Stimulated activated naive CD8-positive, alpha-beta T cell treated with anti-CD3 and anti-CD28 coated beads, Interleukin-15, Interleukin-2, amounts not matched to agents 100 ng/mL and 50 ng/mL, for 24 hours (primary cell): ENCODE measurements around the gene CACNA1H.
A peak's percentile ranks its signal among the peaks of the same experiment; 100 is the strongest.

Experiments
- H3K27ac Mint-ChIP-seq: one replicate; pipeline ENCODE4 v1.8.0; 2021; ENCODE audit warnings: mild to moderate bottlenecking, mixed read lengths
- H3K27me3 Mint-ChIP-seq: one replicate; pipeline ENCODE4 v1.8.0; 2021; ENCODE audit warnings: mixed read lengths
- H3K36me3 Mint-ChIP-seq: one replicate; pipeline ENCODE4 v1.8.0; 2021; ENCODE audit warnings: low read depth, mixed read lengths
- H3K4me1 Mint-ChIP-seq: one replicate; pipeline ENCODE4 v1.8.0; 2021; ENCODE audit warnings: low read depth, mixed read lengths
- H3K4me3 Mint-ChIP-seq: one replicate; pipeline ENCODE4 v1.8.0; 2021; ENCODE audit warnings: mild to moderate bottlenecking, mixed read lengths
- H3K9me3 Mint-ChIP-seq: one replicate; pipeline ENCODE4 v1.8.0; 2021; ENCODE audit warnings: mixed read lengths

The CACNA1H gene

DNA sequence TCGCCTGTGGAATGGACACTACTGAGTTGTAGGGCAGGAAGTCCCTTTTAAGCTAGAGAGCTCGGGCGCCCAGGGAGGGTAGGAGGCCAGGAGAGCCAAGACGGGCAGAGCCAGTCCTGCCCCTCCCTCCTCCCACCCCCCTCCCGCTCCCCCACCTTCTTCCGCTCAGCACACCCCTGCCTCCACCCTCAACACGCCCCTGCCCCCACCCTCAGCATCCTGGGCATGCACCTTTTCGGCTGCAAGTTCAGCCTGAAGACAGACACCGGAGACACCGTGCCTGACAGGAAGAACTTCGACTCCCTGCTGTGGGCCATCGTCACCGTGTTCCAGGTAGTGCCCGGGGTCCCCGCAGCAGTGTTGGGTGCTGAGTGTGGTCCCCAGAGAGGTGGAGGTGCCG is 53.9 kb downstream of the CACNA1H start:
- Mint-ChIP-seq H3K36me3 (no peaks in the 10 kb centered on the region), H3K4me3 (no peak overlapping the region), H3K9me3 (no peaks in the 10 kb centered on the region), H3K4me1 (no peaks in the 10 kb centered on the region), H3K27me3 (no peaks in the 10 kb centered on the region), H3K27ac (no peak overlapping the region)

DNA sequence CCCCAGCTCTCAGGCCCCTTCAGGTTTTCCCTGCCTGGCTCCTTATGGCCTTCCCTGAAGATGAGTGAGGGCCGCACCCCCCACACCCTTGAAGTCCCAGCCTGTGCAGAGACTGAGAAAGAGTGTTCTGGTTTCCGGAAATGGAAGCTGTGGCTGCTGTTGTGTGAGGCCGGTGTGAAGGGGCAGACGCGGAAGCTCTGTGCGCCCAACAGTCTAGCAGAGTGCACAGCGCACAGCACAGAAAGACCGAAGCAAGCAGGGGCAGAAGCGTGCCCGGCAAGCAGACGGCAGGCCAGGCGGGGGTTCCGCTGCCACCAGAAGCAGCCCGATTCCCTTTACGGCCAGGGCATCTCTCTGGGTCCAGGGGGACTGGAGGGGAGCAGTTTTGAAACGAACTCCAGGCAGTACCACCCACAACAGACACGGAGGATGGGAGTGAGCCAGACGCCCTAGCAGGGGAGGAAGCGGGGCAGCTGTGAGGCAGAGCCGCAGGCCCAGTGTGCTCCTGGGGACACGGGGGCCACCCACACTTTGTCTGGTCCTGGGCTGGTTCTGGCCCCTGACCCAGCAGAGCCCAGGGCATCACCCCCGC is 55.4 kb downstream of the CACNA1H start:
- H3K4me3 Mint-ChIP-seq, result peak overlapping the region; percentile 9
- no peaks in the 10 kb centered on the region for H3K9me3 Mint-ChIP-seq
- no peak overlapping the region for H3K27ac Mint-ChIP-seq
- no peaks in the 10 kb centered on the region for H3K36me3 Mint-ChIP-seq
- H3K4me1 Mint-ChIP-seq, result no peaks in the 10 kb centered on the region
- no peaks in the 10 kb centered on the region for H3K27me3 Mint-ChIP-seq

DNA sequence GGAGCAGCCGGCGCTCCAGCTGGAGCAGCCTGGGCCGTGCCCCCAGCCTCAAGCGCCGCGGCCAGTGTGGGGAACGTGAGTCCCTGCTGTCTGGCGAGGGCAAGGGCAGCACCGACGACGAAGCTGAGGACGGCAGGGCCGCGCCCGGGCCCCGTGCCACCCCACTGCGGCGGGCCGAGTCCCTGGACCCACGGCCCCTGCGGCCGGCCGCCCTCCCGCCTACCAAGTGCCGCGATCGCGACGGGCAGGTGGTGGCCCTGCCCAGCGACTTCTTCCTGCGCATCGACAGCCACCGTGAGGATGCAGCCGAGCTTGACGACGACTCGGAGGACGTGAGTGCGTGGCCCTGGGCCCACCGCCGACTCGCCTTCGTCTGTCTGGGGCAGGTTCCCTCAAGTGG is 56.2 kb downstream of the CACNA1H start:
- Mint-ChIP-seq H3K9me3 (no peaks in the 10 kb centered on the region), H3K4me1 (no peaks in the 10 kb centered on the region), H3K27me3 (no peaks in the 10 kb centered on the region), H3K36me3 (no peaks in the 10 kb centered on the region), H3K4me3 (no peak overlapping the region), H3K27ac (no peak overlapping the region)

DNA sequence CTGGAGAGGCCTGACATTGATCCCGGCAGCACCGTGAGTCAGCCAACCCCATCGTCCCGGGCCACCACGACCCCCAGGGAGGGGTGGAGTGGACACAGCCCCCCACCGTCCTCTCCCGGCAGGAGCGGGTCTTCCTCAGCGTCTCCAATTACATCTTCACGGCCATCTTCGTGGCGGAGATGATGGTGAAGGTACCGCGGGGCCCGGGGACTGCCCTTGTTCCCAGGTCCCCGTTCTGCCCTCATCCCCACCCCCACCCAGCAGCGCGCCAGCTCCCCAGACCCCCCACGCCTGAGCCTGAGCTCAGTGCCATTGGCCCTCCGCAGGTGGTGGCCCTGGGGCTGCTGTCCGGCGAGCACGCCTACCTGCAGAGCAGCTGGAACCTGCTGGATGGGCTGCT is 57.6 kb downstream of the CACNA1H start:
- Mint-ChIP-seq H3K9me3 (no peaks in the 10 kb centered on the region), H3K4me3 (no peak overlapping the region), H3K27me3 (no peaks in the 10 kb centered on the region), H3K36me3 (no peaks in the 10 kb centered on the region), H3K4me1 (no peaks in the 10 kb centered on the region), H3K27ac (no peak overlapping the region)

DNA sequence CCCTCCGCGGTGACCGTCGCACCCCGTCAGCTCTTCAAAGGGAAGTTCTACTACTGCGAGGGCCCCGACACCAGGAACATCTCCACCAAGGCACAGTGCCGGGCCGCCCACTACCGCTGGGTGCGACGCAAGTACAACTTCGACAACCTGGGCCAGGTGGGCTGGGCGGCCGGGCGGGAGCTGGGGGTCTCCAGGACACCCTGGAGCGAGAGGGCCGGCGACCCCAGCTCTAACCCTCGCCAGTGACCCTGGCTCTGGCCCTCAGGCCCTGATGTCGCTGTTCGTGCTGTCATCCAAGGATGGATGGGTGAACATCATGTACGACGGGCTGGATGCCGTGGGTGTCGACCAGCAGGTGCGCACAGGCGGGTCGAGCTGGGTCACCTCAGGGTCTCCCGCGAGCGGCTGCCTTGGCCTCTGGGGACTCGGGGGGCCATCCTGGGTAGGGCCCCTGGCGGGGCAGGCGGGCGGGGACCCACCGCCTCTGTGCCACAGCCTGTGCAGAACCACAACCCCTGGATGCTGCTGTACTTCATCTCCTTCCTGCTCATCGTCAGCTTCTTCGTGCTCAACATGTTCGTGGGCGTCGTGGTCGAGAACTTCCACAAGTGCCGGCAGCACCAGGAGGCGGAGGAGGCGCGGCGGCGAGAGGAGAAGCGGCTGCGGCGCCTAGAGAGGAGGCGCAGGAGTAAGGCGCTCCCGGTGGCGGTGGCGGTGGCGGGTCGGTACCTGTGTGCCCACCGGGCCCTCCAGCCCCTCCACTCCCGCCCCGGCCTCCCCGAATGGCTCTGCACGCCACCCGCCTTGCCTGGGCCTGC is 58.8 kb downstream of the CACNA1H start:
- H3K4me1 Mint-ChIP-seq, result no peaks in the 10 kb centered on the region
- H3K27me3 Mint-ChIP-seq, result no peaks in the 10 kb centered on the region
- no peak overlapping the region for H3K4me3 Mint-ChIP-seq
- H3K36me3 Mint-ChIP-seq, result no peaks in the 10 kb centered on the region
- no peaks in the 10 kb centered on the region for H3K9me3 Mint-ChIP-seq
- no peak overlapping the region for H3K27ac Mint-ChIP-seq

DNA sequence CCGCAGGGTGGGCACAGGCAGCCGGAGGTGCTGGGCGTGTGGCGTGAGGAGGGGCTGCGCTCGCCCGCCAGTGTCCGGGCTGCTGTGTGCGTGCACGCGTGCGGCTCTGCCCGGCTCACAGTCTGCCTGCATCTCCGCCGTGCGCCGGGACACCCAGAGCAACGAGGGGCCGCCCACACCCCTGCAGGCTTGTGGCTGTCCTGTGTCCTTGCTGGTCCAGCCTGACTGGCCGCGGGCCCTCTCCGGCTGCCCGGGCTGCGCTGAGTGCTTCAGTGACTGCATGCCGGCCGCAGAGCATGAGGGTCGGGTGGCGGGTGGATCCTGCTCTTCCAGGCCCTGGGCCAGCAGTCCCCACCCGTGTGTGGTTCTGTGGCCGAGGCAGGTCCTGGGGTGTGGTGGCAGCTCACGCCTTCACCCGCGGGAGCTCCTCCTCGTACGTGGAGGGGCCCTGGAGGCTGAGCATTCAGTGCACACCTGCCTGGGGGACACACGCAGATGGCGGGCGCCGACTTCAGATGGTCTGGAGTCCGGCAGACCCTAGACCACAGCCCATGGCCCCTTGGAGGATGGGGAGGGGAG is 59.8 kb downstream of the CACNA1H start:
- Mint-ChIP-seq H3K27ac (no peak overlapping the region), H3K9me3 (no peaks in the 10 kb centered on the region), H3K27me3 (no peaks in the 10 kb centered on the region), H3K4me3 (no peak overlapping the region), H3K4me1 (no peaks in the 10 kb centered on the region), H3K36me3 (no peaks in the 10 kb centered on the region)

DNA sequence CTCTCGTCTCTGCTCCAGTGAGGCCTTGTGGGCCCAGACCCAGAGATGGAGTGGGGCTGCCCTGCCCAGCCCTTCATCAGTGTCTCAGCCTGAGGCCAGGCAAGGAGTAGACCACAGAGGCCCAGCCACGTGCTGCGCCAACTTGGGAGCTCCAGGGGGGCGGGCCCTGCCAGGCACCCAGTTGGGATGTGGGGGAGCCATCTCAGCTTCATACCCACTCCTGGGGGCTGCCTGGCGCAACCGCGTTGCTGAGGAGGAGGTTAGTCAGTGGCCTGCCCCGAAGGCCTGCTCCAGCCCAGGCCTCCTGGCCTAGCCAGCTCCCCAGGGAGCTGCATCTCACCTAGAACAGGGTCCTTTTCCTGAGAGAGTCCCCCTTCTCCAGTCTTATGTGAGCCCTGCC is 60.3 kb downstream of the CACNA1H start:
- Mint-ChIP-seq H3K27ac (no peak overlapping the region), H3K9me3 (no peaks in the 10 kb centered on the region), H3K27me3 (no peaks in the 10 kb centered on the region), H3K4me1 (no peaks in the 10 kb centered on the region), H3K36me3 (no peaks in the 10 kb centered on the region), H3K4me3 (no peak overlapping the region)

DNA sequence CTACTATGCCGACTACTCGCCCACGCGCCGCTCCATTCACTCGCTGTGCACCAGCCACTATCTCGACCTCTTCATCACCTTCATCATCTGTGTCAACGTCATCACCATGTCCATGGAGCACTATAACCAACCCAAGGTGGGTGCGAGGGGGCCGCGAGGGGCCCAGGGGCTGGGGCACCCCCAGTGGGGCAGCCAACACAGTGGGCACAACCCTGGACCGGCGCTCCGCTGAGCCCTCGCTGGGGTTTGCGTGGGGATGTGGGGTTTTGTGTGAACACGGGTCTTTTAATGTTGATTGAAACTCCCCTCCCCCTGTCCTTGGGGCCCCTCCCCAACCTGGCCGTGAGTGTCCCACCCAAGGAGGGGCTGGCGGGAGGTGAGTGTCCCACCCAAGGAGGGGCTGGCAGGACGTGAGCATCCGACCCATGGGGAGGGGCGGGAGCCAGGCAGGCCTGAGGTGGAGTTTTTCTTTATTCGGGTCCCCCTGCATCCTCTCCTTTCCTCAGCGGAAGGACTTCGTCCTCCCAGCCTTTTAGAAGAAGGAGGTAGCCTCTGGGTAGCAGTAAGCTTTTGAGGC is 61.0 kb downstream of the CACNA1H start:
- H3K4me3 Mint-ChIP-seq, result no peak overlapping the region
- H3K9me3 Mint-ChIP-seq, result no peaks in the 10 kb centered on the region
- no peaks in the 10 kb centered on the region for H3K27me3 Mint-ChIP-seq
- no peak overlapping the region for H3K27ac Mint-ChIP-seq
- no peaks in the 10 kb centered on the region for H3K4me1 Mint-ChIP-seq
- H3K36me3 Mint-ChIP-seq, result no peaks in the 10 kb centered on the region

DNA sequence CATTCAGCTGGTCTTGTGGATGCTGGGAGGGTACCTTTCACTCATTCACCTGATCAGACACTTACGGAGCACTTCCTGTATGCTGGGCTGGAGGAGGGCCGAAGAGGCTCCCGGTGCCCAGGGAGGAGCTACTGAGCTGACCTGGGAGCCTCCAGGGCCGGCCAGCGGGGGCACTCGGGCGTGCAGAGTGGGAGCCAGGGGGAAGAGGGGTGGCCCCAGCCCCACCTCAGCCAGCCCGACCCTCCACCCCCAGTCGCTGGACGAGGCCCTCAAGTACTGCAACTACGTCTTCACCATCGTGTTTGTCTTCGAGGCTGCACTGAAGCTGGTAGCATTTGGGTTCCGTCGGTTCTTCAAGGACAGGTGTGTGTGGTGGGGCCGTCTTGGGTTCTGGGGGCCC is 61.8 kb downstream of the CACNA1H start:
- Mint-ChIP-seq H3K36me3 (no peaks in the 10 kb centered on the region), H3K4me1 (no peaks in the 10 kb centered on the region), H3K9me3 (no peaks in the 10 kb centered on the region), H3K27me3 (no peaks in the 10 kb centered on the region), H3K27ac (no peak overlapping the region), H3K4me3 (no peak overlapping the region)

DNA sequence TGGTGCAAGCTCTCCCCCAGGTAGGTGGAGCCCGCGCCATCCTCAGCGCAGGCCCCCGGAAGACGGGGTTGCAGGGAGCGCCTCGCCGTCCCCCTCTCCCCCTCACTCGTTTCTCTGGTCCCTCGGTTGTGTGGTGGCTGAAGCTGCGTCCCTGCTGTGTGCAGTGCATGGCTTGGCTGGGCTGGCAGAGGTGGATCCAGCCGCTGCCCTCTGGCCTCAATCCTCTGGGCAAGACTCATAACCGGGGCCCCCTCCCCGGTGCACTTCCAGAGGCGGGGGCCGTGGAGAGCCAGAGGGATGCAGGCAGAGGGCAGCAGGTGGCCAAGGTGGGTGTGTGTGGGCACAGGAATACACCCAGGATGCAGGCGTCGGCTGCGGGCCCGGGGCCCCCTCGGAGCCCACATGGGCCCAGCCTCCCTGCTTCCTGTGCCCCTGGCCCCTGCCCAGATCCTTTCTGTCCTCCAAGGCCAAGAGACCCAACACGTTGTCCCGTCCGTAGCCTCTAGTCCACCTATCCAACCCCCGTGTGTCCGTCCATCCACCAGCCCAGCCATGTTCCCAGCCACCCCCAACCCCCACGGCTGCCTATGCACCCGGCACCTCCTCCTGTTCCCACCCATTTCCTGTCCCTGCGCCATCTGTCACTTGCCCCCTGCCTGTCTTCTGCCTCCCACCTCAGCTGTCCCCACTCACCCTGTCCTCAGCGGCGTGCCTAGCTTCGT is 62.8 kb downstream of the CACNA1H start:
- Mint-ChIP-seq H3K27ac (no peak overlapping the region), H3K4me1 (no peaks in the 10 kb centered on the region), H3K36me3 (no peaks in the 10 kb centered on the region)

DNA sequence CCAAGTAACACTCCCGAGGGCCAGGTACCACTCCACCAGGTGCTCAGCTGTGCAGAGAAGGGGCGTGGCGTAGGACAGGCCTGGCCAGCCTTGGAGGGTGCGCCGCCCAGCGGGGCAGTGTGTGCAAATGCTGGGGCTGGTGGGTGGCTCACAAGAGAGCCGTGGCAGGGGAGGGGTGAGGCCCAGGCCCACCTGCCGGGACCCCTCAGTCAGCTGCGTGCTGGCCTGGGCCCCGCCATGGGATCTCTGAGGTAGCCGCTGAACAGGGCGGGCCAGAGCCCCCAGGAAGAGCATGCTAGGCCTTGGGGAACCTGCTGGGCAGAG is 63.4 kb downstream of the CACNA1H start:
- no peaks in the 10 kb centered on the region for H3K4me1 Mint-ChIP-seq
- no peaks in the 10 kb centered on the region for H3K36me3 Mint-ChIP-seq

More for the DNA sequence above, 62.8 kb downstream of the CACNA1H start:
- no peaks in the 10 kb centered on the region for H3K9me3 Mint-ChIP-seq
- H3K4me3 Mint-ChIP-seq, result no peak overlapping the region
- H3K27me3 Mint-ChIP-seq, result no peaks in the 10 kb centered on the region

DNA sequence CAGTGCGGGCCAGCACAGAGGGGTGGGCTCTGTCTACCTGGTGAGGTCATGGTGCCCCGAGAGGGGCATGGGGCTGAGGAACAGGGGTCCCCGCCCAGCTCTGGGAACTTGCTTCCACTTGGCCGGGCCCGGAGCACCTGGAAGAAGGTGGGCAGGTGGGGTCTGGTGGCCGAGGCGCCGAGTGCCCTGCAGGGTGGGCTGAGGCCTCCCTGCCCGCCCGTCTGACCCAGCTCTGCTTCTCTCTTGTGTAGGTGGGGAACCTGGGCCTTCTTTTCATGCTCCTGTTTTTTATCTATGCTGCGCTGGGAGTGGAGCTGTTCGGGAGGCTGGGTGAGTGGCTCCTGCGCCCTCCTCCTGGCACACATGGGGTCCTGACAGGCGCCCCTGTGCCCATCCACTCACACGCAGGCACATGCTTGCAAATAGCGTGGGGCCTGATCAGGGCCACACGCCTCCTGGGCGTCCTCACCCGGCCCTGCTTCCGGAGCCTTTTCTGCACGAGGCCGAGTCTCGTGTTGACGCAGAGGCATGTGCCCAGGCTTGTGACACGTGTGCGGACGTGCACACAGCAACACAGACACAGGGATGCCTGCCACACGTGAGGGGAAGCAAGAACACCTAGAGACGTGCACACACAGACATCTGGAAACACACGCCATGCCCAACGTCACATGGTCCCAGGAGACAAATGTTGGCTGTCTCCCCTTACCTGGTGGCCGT is 63.9 kb downstream of the CACNA1H start:
- no peaks in the 10 kb centered on the region for H3K9me3 Mint-ChIP-seq

More for the DNA sequence above, 63.4 kb downstream of the CACNA1H start:
- no peak overlapping the region for H3K27ac Mint-ChIP-seq
- no peaks in the 10 kb centered on the region for H3K9me3 Mint-ChIP-seq
- no peak overlapping the region for H3K4me3 Mint-ChIP-seq
- H3K27me3 Mint-ChIP-seq, result no peaks in the 10 kb centered on the region

DNA sequence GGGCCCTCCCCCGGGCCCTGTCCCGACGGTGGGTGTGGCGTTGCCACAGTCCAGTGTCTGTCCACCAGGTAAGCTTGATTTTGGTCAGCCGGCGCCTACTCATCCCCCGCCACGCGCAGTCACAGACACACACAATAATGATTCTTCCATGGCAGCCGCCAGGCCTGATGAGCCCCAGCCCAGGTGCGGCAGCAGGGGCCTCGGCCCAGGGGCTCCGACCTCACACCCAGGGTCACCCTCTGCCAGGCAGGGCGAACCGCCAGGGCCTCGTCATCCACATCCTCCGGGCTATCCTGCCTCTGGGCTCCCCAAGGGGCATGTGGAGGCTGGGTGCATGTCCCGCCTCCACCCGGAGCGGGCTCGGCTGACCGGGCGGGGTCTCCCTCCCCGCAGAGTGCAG is 64.6 kb downstream of the CACNA1H start:
- Mint-ChIP-seq H3K4me1 (no peaks in the 10 kb centered on the region), H3K4me3 (no peak overlapping the region), H3K9me3 (no peaks in the 10 kb centered on the region), H3K36me3 (no peaks in the 10 kb centered on the region), H3K27ac (no peak overlapping the region), H3K27me3 (no peaks in the 10 kb centered on the region)

More for the DNA sequence above, 63.9 kb downstream of the CACNA1H start:
- H3K27ac Mint-ChIP-seq, result no peak overlapping the region
- no peak overlapping the region for H3K4me3 Mint-ChIP-seq
- H3K36me3 Mint-ChIP-seq, result no peaks in the 10 kb centered on the region
- H3K4me1 Mint-ChIP-seq, result no peaks in the 10 kb centered on the region
- H3K27me3 Mint-ChIP-seq, result no peaks in the 10 kb centered on the region

DNA sequence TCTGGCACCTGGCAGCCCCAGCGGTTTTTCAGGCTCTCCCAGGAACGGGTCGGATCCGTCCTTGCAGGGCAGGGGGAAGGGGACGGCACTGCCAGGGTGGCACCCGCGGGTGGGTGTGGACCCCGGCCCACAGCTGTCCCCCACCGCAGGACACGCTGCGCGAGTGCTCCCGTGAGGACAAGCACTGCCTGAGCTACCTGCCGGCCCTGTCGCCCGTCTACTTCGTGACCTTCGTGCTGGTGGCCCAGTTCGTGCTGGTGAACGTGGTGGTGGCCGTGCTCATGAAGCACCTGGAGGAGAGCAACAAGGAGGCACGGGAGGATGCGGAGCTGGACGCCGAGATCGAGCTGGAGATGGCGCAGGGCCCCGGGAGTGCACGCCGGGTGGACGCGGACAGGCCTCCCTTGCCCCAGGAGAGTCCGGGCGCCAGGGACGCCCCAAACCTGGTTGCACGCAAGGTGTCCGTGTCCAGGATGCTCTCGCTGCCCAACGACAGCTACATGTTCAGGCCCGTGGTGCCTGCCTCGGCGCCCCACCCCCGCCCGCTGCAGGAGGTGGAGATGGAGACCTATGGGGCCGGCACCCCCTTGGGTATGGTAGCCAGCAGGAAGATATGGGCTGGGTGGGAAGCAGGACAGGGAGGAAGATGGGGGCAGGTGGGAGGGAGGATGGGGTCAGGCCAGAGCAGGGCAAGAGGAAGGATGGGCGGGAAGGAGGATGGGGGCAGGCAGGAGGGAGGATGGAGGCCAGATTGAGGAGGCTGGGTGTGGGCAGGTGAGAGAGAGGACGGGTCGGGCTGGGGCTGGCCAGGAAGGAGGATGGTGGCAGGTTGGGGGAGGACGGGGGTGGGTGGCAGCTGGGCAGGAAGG is 65.4 kb downstream of the CACNA1H start:
- Mint-ChIP-seq H3K27me3 (no peaks in the 10 kb centered on the region), H3K9me3 (no peaks in the 10 kb centered on the region), H3K36me3 (no peaks in the 10 kb centered on the region), H3K4me3 (no peak overlapping the region), H3K27ac (no peak overlapping the region), H3K4me1 (no peaks in the 10 kb centered on the region)
